Thoracic aorta (tissue), 2 donors: ENCODE measurements around the gene CCDC82. TPM values are rescaled to one million over a fixed set of nuclear protein-coding genes. Genes with fewer than 3 reads are reported as not detected.

ENCODE experiments used
- ATAC-seq: fragments of 150-250 bp; one replicate; pipeline ENCODE4 v1.8.0; 2017; ENCODE audit warnings: low read depth; ENCODE audit not compliant: insufficient number of reproducible peaks, low FRiP score
- DNase-seq: peaks from one replicate; pipeline ENCODE4 v3.0.0-alpha.2; 2020; ENCODE audit warnings: low spot score
- H3K27ac ChIP-seq, 2 donors: fragments of 200-600 bp; sonication (generic); 1 replicate in 1 of 2; 2 replicates in 1 of 2; pipeline ENCODE4 v1.5.1; 2016; ENCODE audit warnings: mild to moderate bottlenecking in 2 of 2, moderate library complexity in 2 of 2
- H3K27me3 ChIP-seq: fragments of 200-600 bp; sonication (generic); replicated peaks from 2 replicates; pipeline ENCODE4 v1.6.0; 2016; ENCODE audit warnings: mild to moderate bottlenecking; ENCODE audit not compliant: insufficient read depth
- H3K36me3 ChIP-seq: fragments of 200-600 bp; sonication (generic); one replicate; pipeline ENCODE4 v1.5.1; 2016
- H3K4me1 ChIP-seq, 2 donors: fragments of 200-600 bp; sonication (generic); 1 replicate in 1 of 2; 2 replicates in 1 of 2; pipeline versions ENCODE4 v1.5.1 to v1.6.0; 2016; ENCODE audit warnings: low read depth in 2 of 2, mild to moderate bottlenecking in 1 of 2; ENCODE audit not compliant: control insufficient read depth in 1 of 2
- H3K4me3 ChIP-seq: fragments of 200-600 bp; sonication (generic); 2 replicates; pipeline ENCODE4 v1.5.1; 2016; ENCODE audit warnings: mild to moderate bottlenecking
- H3K9me3 ChIP-seq: fragments of 200-600 bp; sonication (generic); 2 replicates; pipeline ENCODE4 v1.5.1; 2016
- total RNA-seq, 2 donors: library from RNA; depleted of rRNA; stranded (reverse); fragments of >200 nt; gene quantifications; one replicate each; pipeline versions ENCODE4 v1.1.0 to v1.2.3, GENCODE V29; 2016
- TF ChIP-seq, protein P1 (sequence below): fragments of 200-600 bp; sonication (generic); IDR thresholded peaks from one replicate; pipeline ENCODE4 v1.5.1; 2019; ENCODE audit warnings: antibody characterized with exemption

CCDC82 gene
- total RNA-seq, 2 donors from 2014 or later = 28.8 to 34.2 TPM

DNA sequence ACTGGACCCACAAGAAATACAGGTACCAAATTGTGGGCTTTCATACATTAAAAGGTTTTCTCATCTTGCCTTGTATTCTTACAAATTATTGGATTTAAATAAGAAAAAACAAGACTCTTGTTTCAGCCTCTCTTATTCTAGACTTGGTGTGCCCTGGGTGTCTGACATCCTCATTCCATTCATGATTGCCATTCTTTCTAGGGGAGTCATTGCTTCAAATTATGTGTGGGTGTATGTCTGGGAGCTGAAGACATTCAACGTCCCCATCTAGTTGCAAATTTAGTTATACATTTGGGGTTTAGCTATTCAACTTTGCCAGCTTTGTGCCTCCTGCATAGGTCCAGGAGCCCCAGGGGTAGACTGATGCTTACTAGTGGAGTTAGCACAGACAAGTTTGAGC is 64.8 kb downstream of the CCDC82 start:
- Histone ChIP-seq H3K27ac (peak overlapping the region; percentile 72 to 82), H3K36me3 (no peaks in the 10 kb centered on the region), H3K4me1 (peaks cover 34 to 70% of the 10 kb centered on the region in 2 donors), H3K27me3 (no peaks in the 10 kb centered on the region), H3K9me3 (no peaks in the 10 kb centered on the region), H3K4me3 (peak overlapping the region; percentile 42)
- TF ChIP-seq, protein P1, sequence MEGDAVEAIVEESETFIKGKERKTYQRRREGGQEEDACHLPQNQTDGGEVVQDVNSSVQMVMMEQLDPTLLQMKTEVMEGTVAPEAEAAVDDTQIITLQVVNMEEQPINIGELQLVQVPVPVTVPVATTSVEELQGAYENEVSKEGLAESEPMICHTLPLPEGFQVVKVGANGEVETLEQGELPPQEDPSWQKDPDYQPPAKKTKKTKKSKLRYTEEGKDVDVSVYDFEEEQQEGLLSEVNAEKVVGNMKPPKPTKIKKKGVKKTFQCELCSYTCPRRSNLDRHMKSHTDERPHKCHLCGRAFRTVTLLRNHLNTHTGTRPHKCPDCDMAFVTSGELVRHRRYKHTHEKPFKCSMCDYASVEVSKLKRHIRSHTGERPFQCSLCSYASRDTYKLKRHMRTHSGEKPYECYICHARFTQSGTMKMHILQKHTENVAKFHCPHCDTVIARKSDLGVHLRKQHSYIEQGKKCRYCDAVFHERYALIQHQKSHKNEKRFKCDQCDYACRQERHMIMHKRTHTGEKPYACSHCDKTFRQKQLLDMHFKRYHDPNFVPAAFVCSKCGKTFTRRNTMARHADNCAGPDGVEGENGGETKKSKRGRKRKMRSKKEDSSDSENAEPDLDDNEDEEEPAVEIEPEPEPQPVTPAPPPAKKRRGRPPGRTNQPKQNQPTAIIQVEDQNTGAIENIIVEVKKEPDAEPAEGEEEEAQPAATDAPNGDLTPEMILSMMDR = no peak
- DNase-seq (no peak), ATAC-seq (no peak)

DNA sequence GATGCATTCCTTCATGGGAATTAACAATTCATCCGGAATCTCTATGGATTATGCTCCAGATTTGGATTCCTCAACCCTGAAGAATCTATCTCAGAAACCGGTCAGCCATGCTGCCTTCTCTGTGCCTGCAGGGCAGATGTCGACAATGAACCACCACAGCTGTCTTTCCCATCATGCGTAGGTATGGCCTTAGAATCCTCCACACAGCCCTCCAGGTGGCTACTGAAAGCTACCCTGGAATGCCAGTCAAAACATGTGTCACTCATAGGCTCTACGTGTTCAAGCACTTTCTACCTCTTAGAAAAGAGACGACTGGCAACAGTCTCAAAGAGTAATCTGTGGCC is 66.1 kb downstream of the CCDC82 start:
- TF ChIP-seq, protein P1 = no peak
- Histone ChIP-seq H3K27me3 (no peaks in the 10 kb centered on the region), H3K4me3 (no peak overlapping the region), H3K4me1 (peaks cover 21 to 69% of the 10 kb centered on the region in 2 donors), H3K36me3 (no peaks in the 10 kb centered on the region), H3K9me3 (no peaks in the 10 kb centered on the region), H3K27ac (peak overlapping the region in 1 of 2 donors; percentile 82)
- ATAC-seq (no peak), DNase-seq (no peak)

DNA sequence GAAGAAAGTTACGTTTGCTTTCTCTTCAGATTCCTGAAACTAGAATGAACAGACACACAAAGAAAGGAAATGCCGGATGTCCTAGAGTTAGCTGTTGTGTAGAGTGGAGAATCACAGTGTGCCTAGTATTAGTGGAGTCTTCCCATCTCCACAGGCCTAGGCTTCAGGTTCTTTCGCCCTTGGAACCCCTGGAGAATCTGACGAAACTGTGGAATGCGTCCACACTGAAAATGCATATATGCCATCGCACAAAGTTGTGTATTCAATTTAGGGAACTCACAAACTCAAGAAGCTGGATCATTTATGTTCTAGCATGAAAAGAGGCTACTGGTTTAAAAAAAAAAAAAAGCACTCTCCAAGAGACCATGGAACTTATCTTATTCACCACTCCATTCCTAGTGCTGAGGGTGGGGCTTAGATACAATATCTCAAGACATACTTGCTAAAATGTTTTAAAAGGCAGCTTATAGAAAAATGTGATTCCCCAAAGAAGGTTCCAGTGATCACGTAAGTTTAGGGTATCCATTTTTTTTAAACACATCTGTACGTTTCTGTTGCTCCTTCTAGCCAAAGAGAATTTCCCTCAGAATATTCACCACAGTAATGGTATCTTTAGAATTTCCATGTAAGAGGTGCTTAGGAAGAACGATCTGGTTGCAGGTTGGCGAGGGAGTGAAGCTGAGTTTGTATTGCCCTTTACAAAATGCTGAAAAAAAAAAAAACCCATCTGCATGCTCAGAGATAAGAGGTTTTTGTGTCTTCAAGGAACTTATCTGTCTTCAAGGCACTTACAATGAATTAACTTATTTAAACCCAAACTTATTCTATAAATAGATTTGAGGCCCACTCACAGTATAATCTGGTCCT is 66.7 kb downstream of the CCDC82 start:
- peaks cover 24 to 71% of the 10 kb centered on the region in 2 donors for H3K4me1 ChIP-seq
- TF ChIP-seq, protein P1 = no peak
- H3K27me3 ChIP-seq = no peaks in the 10 kb centered on the region
- H3K4me3 ChIP-seq = peak overlapping the region; percentile 25
- no peaks in the 10 kb centered on the region for H3K9me3 ChIP-seq
- H3K27ac ChIP-seq = peak overlapping the region; percentile 14 to 82
- ATAC-seq (no peak), DNase-seq (no peak)
- no peaks in the 10 kb centered on the region for H3K36me3 ChIP-seq

DNA sequence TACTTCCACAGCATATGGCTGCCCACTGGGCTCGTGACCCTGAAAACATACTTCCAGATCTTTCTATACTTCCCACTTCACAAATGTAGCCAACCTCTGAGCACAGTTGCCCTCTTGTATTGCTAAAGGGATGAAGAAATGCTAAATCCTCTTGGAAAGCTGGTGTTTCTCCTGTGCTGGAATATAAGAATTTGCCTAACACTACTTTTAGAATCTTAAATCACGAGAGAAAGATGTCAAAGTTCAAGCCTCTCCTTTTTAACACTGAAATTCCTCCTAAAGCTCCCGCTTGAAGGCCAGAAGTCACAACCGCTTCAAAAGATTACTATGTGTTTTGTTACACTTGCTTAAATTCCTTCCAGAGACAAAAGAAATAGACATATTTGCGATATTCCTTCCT is 68.6 kb downstream of the CCDC82 start:
- Histone ChIP-seq H3K36me3 (no peaks in the 10 kb centered on the region), H3K4me3 (no peak overlapping the region), H3K9me3 (no peaks in the 10 kb centered on the region), H3K4me1 (peaks cover 35 to 82% of the 10 kb centered on the region in 2 donors), H3K27ac (no peak overlapping the region), H3K27me3 (no peaks in the 10 kb centered on the region)
- TF ChIP-seq, protein P1 = no peak
- no peak for ATAC-seq
- DNase-seq = no peak

DNA sequence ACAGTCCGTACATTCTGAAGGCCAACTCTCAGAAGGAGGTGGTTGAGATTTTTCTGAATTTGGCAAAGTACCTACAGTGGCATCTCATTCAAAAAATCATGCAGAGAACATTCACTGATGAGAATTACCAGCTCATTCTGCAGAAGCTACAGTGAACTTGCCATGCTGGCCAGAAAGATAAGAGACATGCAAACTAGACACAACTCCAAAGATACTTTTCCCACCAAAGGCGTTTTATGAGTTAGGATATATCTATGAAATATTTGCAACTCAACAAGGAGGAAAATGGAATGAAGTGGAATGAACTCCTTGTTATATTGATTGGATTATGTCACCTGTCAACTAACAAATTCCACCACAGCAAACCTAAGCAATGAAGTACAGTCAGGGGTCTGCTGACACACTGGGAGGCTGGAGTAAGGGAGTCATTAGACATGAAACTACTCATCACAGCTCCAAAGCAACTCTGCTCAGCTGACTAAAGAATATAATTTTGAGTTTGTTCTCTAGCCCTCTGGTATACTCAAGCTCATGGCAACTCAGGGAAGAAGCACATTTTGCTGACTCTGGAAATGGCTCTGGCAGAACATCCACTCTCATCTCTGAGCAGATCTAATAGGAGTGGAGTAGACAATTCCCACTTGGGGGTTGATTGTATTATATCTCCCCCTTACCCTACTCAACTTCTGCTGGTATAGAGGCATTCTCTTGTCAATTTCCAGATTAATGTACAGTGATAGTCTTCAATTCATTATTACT is 69.6 kb downstream of the CCDC82 start:
- peaks cover 31 to 73% of the 10 kb centered on the region in 2 donors for H3K4me1 ChIP-seq
- H3K27ac ChIP-seq = no peak overlapping the region

More for the DNA sequence above, 69.6 kb downstream of the CCDC82 start:
- ATAC-seq (no peak), DNase-seq (no peak)
- no peaks in the 10 kb centered on the region for H3K27me3 ChIP-seq
- no peak overlapping the region for H3K4me3 ChIP-seq
- no peaks in the 10 kb centered on the region for H3K9me3 ChIP-seq
- H3K36me3 ChIP-seq = no peaks in the 10 kb centered on the region
- TF ChIP-seq, protein P1 = no peak
